IMR-90 (cell line): ENCODE measurements around the gene RNU6-8. TPM values are rescaled to one million over a fixed set of nuclear protein-coding genes. Genes with fewer than 3 reads are reported as not detected.

Source experiments
- ATAC-seq: fragments of 200-7000 bp; cut with Tn5 transposase; 2 replicates; pipeline ENCODE4 v1.9.1; 2020; ENCODE audit warnings: low read depth, mild to moderate bottlenecking, moderate library complexity
- BruUV-seq: library from RNA; stranded (reverse); fragments of 400-500 nt; replicated peaks from 2 replicates; lab custom pipeline; 2021; lab: Mats Ljungman, UMichigan
- CTCF ChIA-PET: fragments of 300-600 bp; formaldehyde crosslinking; extraction: SDS; loops from one replicate; lab custom pipeline; 2021; ENCODE audit warnings: antibody characterized with exemption; lab: Yijun Ruan, JAX
- POLR2A ChIA-PET: fragments of 300-600 bp; sonication (Branson Sonifier 250); formaldehyde crosslinking; loops from one replicate; lab custom pipeline; 2022; ENCODE audit warnings: antibody characterized with exemption; ENCODE audit not compliant: unreplicated experiment; lab: Charles Lee
- DNase-seq: peaks from one replicate; pipeline ENCODE4 v3.0.0; 2013
- H2AFZ ChIP-seq: replicated peaks from 2 replicates; pipeline ENCODE3; 2013; ENCODE audit warnings: low read length, mild to moderate bottlenecking; ENCODE audit not compliant: poor library complexity
- H2AK5ac ChIP-seq: 2 replicates; pipeline ENCODE4 v1.6.1; 2013; ENCODE audit warnings: low read depth, low read length, inconsistent platforms
- H2AK9ac ChIP-seq: replicated peaks from 2 replicates; pipeline ENCODE3; 2013; ENCODE audit warnings: mild to moderate bottlenecking, low read depth, low read length, moderate library complexity; ENCODE audit not compliant: poor library complexity
- H2BK120ac ChIP-seq: 2 replicates; pipeline ENCODE4 v1.6.1; 2013; ENCODE audit warnings: low read depth, low read length, inconsistent platforms
- H2BK15ac ChIP-seq: 3 replicates; pipeline ENCODE4 v1.6.1; 2013; ENCODE audit warnings: low read depth, low read length, inconsistent platforms
- H2BK20ac ChIP-seq: 2 replicates; pipeline ENCODE4 v1.6.1; 2013; ENCODE audit warnings: low read depth, mild to moderate bottlenecking, inconsistent platforms, low read length, moderate library complexity
- H2BK5ac ChIP-seq: 2 replicates; pipeline ENCODE4 v1.6.1; 2013; ENCODE audit warnings: mild to moderate bottlenecking, low read depth, low read length, inconsistent platforms; ENCODE audit not compliant: poor library complexity, severe bottlenecking
- H3K14ac ChIP-seq: replicated peaks from 2 replicates; pipeline ENCODE4 v1.6.1; 2013; ENCODE audit warnings: low read depth, low read length, inconsistent platforms
- H3K18ac ChIP-seq: 2 replicates; pipeline ENCODE4 v1.6.1; 2013; ENCODE audit warnings: low read depth, low read length, control low read depth
- H3K23ac ChIP-seq: 2 replicates; pipeline ENCODE4 v1.6.1; 2013; ENCODE audit warnings: low read depth, low read length, inconsistent platforms
- H3K27ac ChIP-seq: 2 replicates; pipeline ENCODE4 v1.5.1; 2013; ENCODE audit warnings: mild to moderate bottlenecking, control low read depth, low read length; ENCODE audit not compliant: insufficient read depth
- H3K27me3 ChIP-seq: 2 replicates; pipeline ENCODE4 v1.6.1; 2013; ENCODE audit warnings: low read length; ENCODE audit not compliant: control insufficient read depth, insufficient read depth
- H3K36me3 ChIP-seq: 2 replicates; pipeline ENCODE4 v1.6.1; 2013; ENCODE audit warnings: low read length, mixed read lengths; ENCODE audit not compliant: control insufficient read depth, insufficient read depth
- H3K4ac ChIP-seq: 2 replicates; pipeline ENCODE4 v1.6.1; 2013; ENCODE audit warnings: low read depth, low read length, inconsistent platforms
- H3K4me1 ChIP-seq: 2 replicates; pipeline ENCODE4 v1.6.1; 2013; ENCODE audit warnings: low read length, mixed read lengths; ENCODE audit not compliant: control insufficient read depth, insufficient read depth
- H3K4me2 ChIP-seq: 2 replicates; pipeline ENCODE4 v1.6.1; 2013; ENCODE audit warnings: low read depth, mild to moderate bottlenecking, control low read depth, low read length, moderate library complexity
- H3K4me3 ChIP-seq: 2 replicates; pipeline ENCODE4 v1.5.1; 2013; ENCODE audit warnings: low read depth, mild to moderate bottlenecking, control low read depth, low read length, moderate library complexity; ENCODE audit not compliant: insufficient read depth
- H3K56ac ChIP-seq: 2 replicates; pipeline ENCODE4 v1.6.1; 2013; ENCODE audit warnings: low read length, inconsistent platforms; ENCODE audit not compliant: insufficient read depth; ENCODE audit errors: extremely low read depth
- H3K79me1 ChIP-seq, 2 experiments: 2 replicates each; pipeline ENCODE4 v1.6.1; 2013; ENCODE audit warnings: low read length in 2 of 2, inconsistent platforms in 1 of 2, low read depth in 1 of 2
- H3K9ac ChIP-seq: 2 replicates; pipeline ENCODE4 v1.6.1; 2013; ENCODE audit warnings: low read depth, low read length, control low read depth
- H3K9me1 ChIP-seq: 2 replicates; pipeline ENCODE4 v1.6.1; 2013; ENCODE audit warnings: low read length, inconsistent platforms; ENCODE audit not compliant: insufficient read depth
- H3K9me3 ChIP-seq: 2 replicates; pipeline ENCODE4 v1.6.1; 2013; ENCODE audit warnings: low read length; ENCODE audit not compliant: control insufficient read depth, insufficient read depth
- H4K20me1 ChIP-seq: 2 replicates; pipeline ENCODE4 v1.6.1; 2013; ENCODE audit warnings: low read length, inconsistent platforms; ENCODE audit not compliant: insufficient read depth
- H4K5ac ChIP-seq: 2 replicates; pipeline ENCODE4 v1.6.1; 2013; ENCODE audit warnings: mild to moderate bottlenecking, low read depth, low read length, control low read depth
- H4K8ac ChIP-seq, 2 experiments: 2 replicates each; pipeline ENCODE4 v1.6.1; 2013; ENCODE audit warnings: low read depth in 2 of 2, low read length in 2 of 2, control low read depth in 1 of 2, inconsistent platforms in 1 of 2
- H4K91ac ChIP-seq: 2 replicates; pipeline ENCODE4 v1.6.1; 2013; ENCODE audit warnings: low read depth, low read length, inconsistent platforms; ENCODE audit not compliant: insufficient read depth
- BHLHE40 ChIP-seq: fragments of 150-350 bp; IDR thresholded peaks from 2 replicates; pipeline ENCODE4 v1.6.1; 2016; ENCODE audit warnings: mild to moderate bottlenecking, low read depth, low read length
- CHD1 ChIP-seq: IDR thresholded peaks from 2 replicates; pipeline ENCODE4 v1.6.1; 2012; ENCODE audit warnings: low read depth, low read length, improper control_type of control experiment
- FOS ChIP-seq: fragments of 150-350 bp; IDR thresholded peaks from 2 replicates; pipeline ENCODE4 v1.6.1; 2016; ENCODE audit warnings: low read depth, low read length
- MAFK ChIP-seq: IDR thresholded peaks from 2 replicates; pipeline ENCODE4 v1.6.1; 2012; ENCODE audit warnings: low read depth, low read length, improper control_type of control experiment
- SMC3 ChIP-seq: fragments of 150-350 bp; IDR thresholded peaks from 2 replicates; pipeline ENCODE4 v1.6.1; 2016; ENCODE audit warnings: low read depth, mild to moderate bottlenecking, antibody characterized with exemption, low read length, moderate library complexity
- WGBS, 2 experiments: methylation state at CpG; one replicate each; pipeline versions ENCODE4 v1.1.5 to v1.1.7; 2013; ENCODE audit warnings: missing lambda C conversion rate in 2 of 2; ENCODE audit not compliant: insufficient read length in 1 of 2; ENCODE audit errors: extremely low coverage in 2 of 2; 5-methylcytosine and 5-hydroxymethylcytosine counted together
- dilution Hi-C: fragments of 300-500 bp; cut with HindIII; formaldehyde crosslinking; loops from one replicate; pipeline ENCODE4 v1.14.3; 2018; ENCODE audit warnings: low sequenced_read_pairs; ENCODE audit not compliant: unreplicated experiment
- in situ Hi-C: fragments of 300-500 bp; cut with MboI; formaldehyde crosslinking; loops from 3 replicates; pipeline ENCODE4 v1.14.3; 2019; ENCODE audit warnings: low sequenced_read_pairs, inconsistent platforms, mixed read lengths
- intact Hi-C: fragments of 100-400 bp; cut with micrococcal nuclease; formaldehyde crosslinking; loops from 2 replicates; pipeline ENCODE4 v1.10.0; 2022
- polyA plus RNA-seq, 3 experiments: library from polyadenylated mRNA; depleted of rRNA; stranded (reverse); fragments of >200 nt; gene quantifications; 2 replicates each; pipeline ENCODE4 v1.2.3, GENCODE V29; 2012; ENCODE audit warnings: low replicate concordance in 1 of 3
- total RNA-seq: library from RNA; depleted of rRNA; stranded (reverse); fragments of >200 nt; gene quantifications from 2 replicates; pipeline ENCODE4 v1.2.3, GENCODE V29; 2012
- TF ChIP-seq, protein P1 (sequence below): fragments of 150-350 bp; IDR thresholded peaks from 2 replicates; pipeline ENCODE4 v1.6.1; 2016; ENCODE audit warnings: low read depth, mild to moderate bottlenecking, low read length, moderate library complexity, borderline replicate concordance
- TF ChIP-seq, protein P2 (sequence below): conservative IDR thresholded peaks from 2 replicates; pipeline ENCODE4 v1.5.1; 2012; ENCODE audit warnings: mild to moderate bottlenecking, low read depth, low read length, improper control_type of control experiment

The RNU6-8 gene
- total and polyA plus RNA-seq, 2 of the 4 experiments (the other 2 are of a cell fraction): not detected

DNA sequence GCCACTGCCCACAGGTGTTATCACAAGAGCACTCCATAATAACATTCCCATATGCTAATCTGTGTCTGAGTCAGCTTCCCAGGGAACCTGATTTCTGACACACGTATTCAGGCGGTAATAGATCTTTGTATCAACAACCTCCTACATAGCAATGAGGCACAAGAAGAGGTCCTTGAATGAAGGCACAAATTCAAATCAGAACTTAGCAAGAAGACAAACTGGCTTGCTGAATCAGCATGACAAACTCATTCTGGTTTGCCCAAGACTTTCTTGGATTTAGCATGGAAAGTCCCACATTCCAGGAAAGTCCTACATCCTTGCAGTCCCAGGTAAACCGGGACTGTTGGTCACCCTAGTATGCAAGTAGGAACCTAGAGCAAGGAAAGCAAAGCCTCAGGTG, 35.2 kb downstream of the RNU6-8 start:
- Histone ChIP-seq H3K9me3 (no peaks in the 10 kb centered on the region), H3K18ac (no peak overlapping the region), H3K27me3 (no peaks in the 10 kb centered on the region), H2BK120ac (no peak overlapping the region), H2BK20ac (no peak overlapping the region), H4K8ac (no peak overlapping the region), H3K23ac (no peak overlapping the region), H3K56ac (no peak overlapping the region), H3K79me1 (no peaks in the 10 kb centered on the region), H3K4me3 (no peak overlapping the region), H4K20me1 (no peaks in the 10 kb centered on the region), H2AK9ac (no peak overlapping the region), H2AFZ (no peak overlapping the region), H3K36me3 (no peaks in the 10 kb centered on the region), H3K4me2 (no peak overlapping the region), H4K5ac (no peak overlapping the region), H3K4ac (no peak overlapping the region), H3K9me1 (no peaks in the 10 kb centered on the region), H2AK5ac (no peak overlapping the region), H2BK15ac (no peak overlapping the region), H3K9ac (no peak overlapping the region), H2BK5ac (no peak overlapping the region), H3K27ac (no peak overlapping the region), H4K91ac (no peak overlapping the region), H3K14ac (no peak overlapping the region), H3K4me1 (no peaks in the 10 kb centered on the region)
- TF ChIP-seq FOS (no peak), BHLHE40 (no peak), CHD1 (no peak), MAFK (no peak), SMC3 (no peak)
- TF ChIP-seq, protein P1, sequence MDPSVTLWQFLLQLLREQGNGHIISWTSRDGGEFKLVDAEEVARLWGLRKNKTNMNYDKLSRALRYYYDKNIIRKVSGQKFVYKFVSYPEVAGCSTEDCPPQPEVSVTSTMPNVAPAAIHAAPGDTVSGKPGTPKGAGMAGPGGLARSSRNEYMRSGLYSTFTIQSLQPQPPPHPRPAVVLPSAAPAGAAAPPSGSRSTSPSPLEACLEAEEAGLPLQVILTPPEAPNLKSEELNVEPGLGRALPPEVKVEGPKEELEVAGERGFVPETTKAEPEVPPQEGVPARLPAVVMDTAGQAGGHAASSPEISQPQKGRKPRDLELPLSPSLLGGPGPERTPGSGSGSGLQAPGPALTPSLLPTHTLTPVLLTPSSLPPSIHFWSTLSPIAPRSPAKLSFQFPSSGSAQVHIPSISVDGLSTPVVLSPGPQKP: no peak
- TF ChIP-seq, protein P2, sequence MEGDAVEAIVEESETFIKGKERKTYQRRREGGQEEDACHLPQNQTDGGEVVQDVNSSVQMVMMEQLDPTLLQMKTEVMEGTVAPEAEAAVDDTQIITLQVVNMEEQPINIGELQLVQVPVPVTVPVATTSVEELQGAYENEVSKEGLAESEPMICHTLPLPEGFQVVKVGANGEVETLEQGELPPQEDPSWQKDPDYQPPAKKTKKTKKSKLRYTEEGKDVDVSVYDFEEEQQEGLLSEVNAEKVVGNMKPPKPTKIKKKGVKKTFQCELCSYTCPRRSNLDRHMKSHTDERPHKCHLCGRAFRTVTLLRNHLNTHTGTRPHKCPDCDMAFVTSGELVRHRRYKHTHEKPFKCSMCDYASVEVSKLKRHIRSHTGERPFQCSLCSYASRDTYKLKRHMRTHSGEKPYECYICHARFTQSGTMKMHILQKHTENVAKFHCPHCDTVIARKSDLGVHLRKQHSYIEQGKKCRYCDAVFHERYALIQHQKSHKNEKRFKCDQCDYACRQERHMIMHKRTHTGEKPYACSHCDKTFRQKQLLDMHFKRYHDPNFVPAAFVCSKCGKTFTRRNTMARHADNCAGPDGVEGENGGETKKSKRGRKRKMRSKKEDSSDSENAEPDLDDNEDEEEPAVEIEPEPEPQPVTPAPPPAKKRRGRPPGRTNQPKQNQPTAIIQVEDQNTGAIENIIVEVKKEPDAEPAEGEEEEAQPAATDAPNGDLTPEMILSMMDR: no peak
- 20% methylated on average over 1 of the region's 3 CpGs; no CpG with 5 or more reads in 1 of the 2 experiments for WGBS, 2 experiments
- no TSS peak for BruUV-seq
- POLR2A ChIA-PET: no interaction called here
- no peak for DNase-seq
- dilution Hi-C loops (no loop called here), in situ Hi-C loops (no loop called here), intact Hi-C loops (no loop called here)
- no peak for ATAC-seq
- CTCF ChIA-PET: no interaction called here
